Neural crest cell (in vitro differentiated cells): ENCODE measurements around the gene PCSK5. TPM values are rescaled to one million over a fixed set of nuclear protein-coding genes. Genes with fewer than 3 reads are reported as not detected.

Experiments
- DNase-seq: peaks from one replicate; pipeline ENCODE4 v3.0.0; 2021; ENCODE audit warnings: low read depth, mixed read lengths, low spot score
- H3K27ac Mint-ChIP-seq: one replicate; pipeline ENCODE4 v1.8.0; 2021; ENCODE audit warnings: mild to moderate bottlenecking, mixed read lengths; ENCODE audit not compliant: unreplicated experiment
- H3K27me3 Mint-ChIP-seq: 2 replicates; pipeline ENCODE4 v1.8.0; 2021; ENCODE audit warnings: low read depth, mild to moderate bottlenecking, mixed read lengths
- H3K36me3 Mint-ChIP-seq: 2 replicates; pipeline ENCODE4 v1.8.0; 2021; ENCODE audit warnings: low read depth, mild to moderate bottlenecking, mixed read lengths
- H3K4me1 Mint-ChIP-seq: 2 replicates; pipeline ENCODE4 v1.8.0; 2021; ENCODE audit warnings: mixed read lengths
- H3K4me3 Mint-ChIP-seq: one replicate; pipeline ENCODE4 v1.8.0; 2021; ENCODE audit warnings: mild to moderate bottlenecking, mixed read lengths
- H3K9me3 Mint-ChIP-seq: 2 replicates; pipeline ENCODE4 v1.8.0; 2021; ENCODE audit warnings: mixed read lengths
- CTCF ChIP-seq: fragments of 200-600 bp; sonication (generic); conservative IDR thresholded peaks from 2 replicates; pipeline ENCODE4 v1.5.0; 2021; ENCODE audit warnings: antibody characterized with exemption, mild to moderate bottlenecking
- total RNA-seq: library from RNA; stranded (reverse); gene quantifications from 2 replicates; pipeline ENCODE4 v1.2.1, GENCODE V29; 2021

Gene PCSK5
- total RNA-seq, 1 donor from 2014 or later: 3.1 TPM

- Mint-ChIP-seq H3K27me3 (peaks cover 5% of the 10 kb centered on the region), H3K36me3 (no peaks in the 10 kb centered on the region), H3K9me3 (no peaks in the 10 kb centered on the region), H3K4me1 (no peaks in the 10 kb centered on the region), H3K27ac (no peak overlapping the region), H3K4me3 (no peak overlapping the region)
- TF ChIP-seq CTCF: no peak
- no peak for DNase-seq
These were observed 439.6 kb downstream of the PCSK5 start for GRCh38 chr9:76330034-76330433.

- Mint-ChIP-seq H3K27me3 (peaks cover 9% of the 10 kb centered on the region), H3K4me1 (no peaks in the 10 kb centered on the region)
These were observed 442.9 kb downstream of the PCSK5 start for GRCh38 chr9:76333388-76333787.

GRCh38 chr9:76333964-76334363 lies 443.5 kb downstream of the PCSK5 start:
- Mint-ChIP-seq H3K27me3 (peaks cover 14% of the 10 kb centered on the region), H3K9me3 (no peaks in the 10 kb centered on the region), H3K4me1 (no peaks in the 10 kb centered on the region), H3K36me3 (no peaks in the 10 kb centered on the region), H3K27ac (no peak overlapping the region), H3K4me3 (no peak overlapping the region)
- TF ChIP-seq CTCF: no peak
- no peak for DNase-seq

More at GRCh38 chr9:76333388-76333787, 442.9 kb downstream of the PCSK5 start:
- H3K36me3 Mint-ChIP-seq: no peaks in the 10 kb centered on the region
- no peak overlapping the region for H3K27ac Mint-ChIP-seq
- TF ChIP-seq CTCF: no peak
- H3K4me3 Mint-ChIP-seq: no peak overlapping the region
- no peak for DNase-seq
- H3K9me3 Mint-ChIP-seq: no peaks in the 10 kb centered on the region

GRCh38 chr9:76336027-76336426 lies 445.6 kb downstream of the PCSK5 start:
- Mint-ChIP-seq H3K36me3 (no peaks in the 10 kb centered on the region), H3K27me3 (peaks cover 14% of the 10 kb centered on the region), H3K4me3 (no peak overlapping the region), H3K9me3 (no peaks in the 10 kb centered on the region), H3K4me1 (no peaks in the 10 kb centered on the region), H3K27ac (no peak overlapping the region)
- no peak for TF ChIP-seq CTCF
- DNase-seq: no peak

- Mint-ChIP-seq H3K36me3 (no peaks in the 10 kb centered on the region), H3K27me3 (peaks cover 14% of the 10 kb centered on the region), H3K27ac (no peak overlapping the region), H3K4me3 (no peak overlapping the region), H3K4me1 (no peaks in the 10 kb centered on the region), H3K9me3 (peaks cover under 1% of the 10 kb centered on the region)
- no peak for DNase-seq
- no peak for TF ChIP-seq CTCF
These were observed 447.9 kb downstream of the PCSK5 start for GRCh38 chr9:76338418-76338817.

- TF ChIP-seq CTCF: no peak
- Mint-ChIP-seq H3K9me3 (peaks cover 3% of the 10 kb centered on the region), H3K4me3 (no peak overlapping the region), H3K4me1 (no peaks in the 10 kb centered on the region), H3K27ac (no peak overlapping the region), H3K27me3 (peaks cover 15% of the 10 kb centered on the region), H3K36me3 (no peaks in the 10 kb centered on the region)
- no peak for DNase-seq
These were observed 451.1 kb downstream of the PCSK5 start for GRCh38 chr9:76341616-76342015.
